ENCODE results near the gene LENEP. TPM values are rescaled to one million over a fixed set of nuclear protein-coding genes. Genes with fewer than 3 reads are reported as not detected.

LENEP gene
- total and polyA plus RNA-seq, 2 of the 8 experiments (the other 6 are each of a cell fraction or from before 2014, with no cell fraction given), result 1.3 TPM; not detected in 1

DNA sequence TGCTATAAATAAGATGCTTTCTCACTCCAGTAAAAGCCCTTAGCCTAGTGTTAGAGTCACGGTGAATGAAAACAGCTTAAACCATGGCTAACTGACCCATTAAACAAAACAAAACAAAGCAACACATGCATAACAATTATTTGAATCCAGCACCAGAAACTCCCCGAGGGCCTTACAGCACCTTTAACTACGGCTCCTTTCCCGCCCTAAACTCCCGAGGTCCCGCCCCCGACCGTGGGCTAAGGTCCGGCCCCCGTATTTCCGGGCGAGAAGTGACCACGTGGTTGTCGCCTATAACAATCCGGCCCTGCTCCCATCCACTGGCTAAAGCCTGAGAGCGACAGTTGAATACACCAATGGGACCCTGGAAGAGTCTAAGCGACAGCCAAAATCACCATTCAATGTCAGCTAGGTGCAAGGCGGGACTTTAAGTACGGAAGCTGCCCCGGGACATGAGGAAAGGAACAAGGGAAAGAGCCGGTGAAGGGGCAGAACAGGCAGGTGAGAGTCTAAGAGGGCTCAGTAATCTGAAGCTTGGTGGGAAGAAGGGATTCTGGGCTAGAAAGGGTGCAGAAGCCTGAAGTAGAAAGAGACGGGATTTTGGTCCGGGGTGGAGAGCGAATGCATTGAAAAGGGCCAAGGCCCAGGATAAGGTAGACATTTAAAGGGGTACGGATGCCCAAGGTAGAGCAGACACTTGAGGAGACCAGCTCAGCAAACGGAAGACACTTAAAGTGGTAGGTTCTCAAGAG is 10.3 kb upstream of the LENEP start, which contains the start of gene FLAD1 (continued):
- TF ChIP-seq CBX5 (IDR thresholded peaks at IDR 0.05; ENCODE audit: low read depth, low read length) (no peak), KDM5A (IDR thresholded peaks at IDR 0.05; ENCODE audit: low read length) (0 out of 2 replicates have a peak, but pooled peaks have one; percentile 45), SP1 (IDR thresholded peaks at IDR 0.05; ENCODE audit: low read depth, low read length) (peak; percentile 100), GABPA (IDR thresholded peaks at IDR 0.05; ENCODE audit: borderline replicate concordance, insufficient read depth, low read length) (peak; percentile 90), CHD2 (IDR thresholded peaks at IDR 0.05; ENCODE audit: low read length) (peak; percentile 97), POLR2A (IDR thresholded peaks at IDR 0.05; ENCODE audit: control extremely low read depth in 1 of 2, low read depth in 2 of 2, low read length in 2 of 2) (peak; percentile 74 to 78; a peak in 2 of 3 replicates), E2F6 (IDR thresholded peaks at IDR 0.05) (peak; percentile 95), POU5F1 (IDR thresholded peaks at IDR 0.05; ENCODE audit: low read depth, low read length) (peak; percentile 51; the same call in 1 of the 2 replicates), CTBP2 (IDR thresholded peaks at IDR 0.05; ENCODE audit: borderline replicate concordance, insufficient read depth, insufficient read length, low read length) (no peak), TCF12 (IDR thresholded peaks at IDR 0.05; ENCODE audit: low read depth, low read length) (peak; percentile 85; the same call in 1 of the 2 replicates), SIN3A (conservative IDR thresholded peaks at IDR 0.05 in 1 of 2, IDR thresholded peaks at IDR 0.05 in 1 of 2; ENCODE audit: low read depth in 1 of 2, low read length in 2 of 2) (peak; percentile 24 to 89; a peak in 1 of 4 replicates), RFX5 (IDR thresholded peaks at IDR 0.05; ENCODE audit: borderline replicate concordance, low read depth, low read length) (no peak), SRF (IDR thresholded peaks at IDR 0.05; ENCODE audit: low read depth, low read length) (no peak), TEAD4 (IDR thresholded peaks at IDR 0.05; ENCODE audit: low read depth, low read length) (no peak), SUZ12 (IDR thresholded peaks at IDR 0.05; ENCODE audit: low read length) (no peak), CREB1 (IDR thresholded peaks at IDR 0.05) (peak; percentile 15; the same call in 1 of the 2 replicates), PHF8 (conservative IDR thresholded peaks at IDR 0.05; ENCODE audit: low read depth, low read length) (peak; percentile 66)
- TF ChIP-seq, protein P1, sequence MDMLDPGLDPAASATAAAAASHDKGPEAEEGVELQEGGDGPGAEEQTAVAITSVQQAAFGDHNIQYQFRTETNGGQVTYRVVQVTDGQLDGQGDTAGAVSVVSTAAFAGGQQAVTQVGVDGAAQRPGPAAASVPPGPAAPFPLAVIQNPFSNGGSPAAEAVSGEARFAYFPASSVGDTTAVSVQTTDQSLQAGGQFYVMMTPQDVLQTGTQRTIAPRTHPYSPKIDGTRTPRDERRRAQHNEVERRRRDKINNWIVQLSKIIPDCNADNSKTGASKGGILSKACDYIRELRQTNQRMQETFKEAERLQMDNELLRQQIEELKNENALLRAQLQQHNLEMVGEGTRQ (IDR thresholded peaks at IDR 0.05; ENCODE audit: low read length), result peak; percentile 82
